ENCODE measurements around the gene LCOR. TPM values are rescaled to one million over a fixed set of nuclear protein-coding genes. Genes with fewer than 3 reads are reported as not detected.

Gene LCOR
- total RNA-seq, 4 donors from 2014 or later = 7.7 to 2,027 (median 132) TPM

- Histone ChIP-seq H3K4me3 (no peak overlapping the region), H3K27me3 (no peaks in the 10 kb centered on the region), H3K36me3 (no peaks in the 10 kb centered on the region), H3K9me3 (no peaks in the 10 kb centered on the region), H3K27ac (no peak overlapping the region), H3K4me1 (no peaks in the 10 kb centered on the region)
- TF ChIP-seq POLR2A (IDR thresholded peaks at IDR 0.05) (no peak), CTCF (IDR thresholded peaks at IDR 0.05) (no peak)
- no peak for DNase-seq
- intact Hi-C loops (cut with DNase I; ENCODE audit: low total_unique reads) = loop anchor here (10.0 kb wide), 1 partner anchor 644 kb away; no protein-coding TSS in a partner anchor
Measured at GRCh38 chr10:97038688-97039087, 206.6 kb downstream of the LCOR start.

GRCh38 chr10:97039538-97040247 is 207.6 kb downstream of the LCOR start:
- H3K27ac ChIP-seq = no peak overlapping the region
- TF ChIP-seq CTCF (IDR thresholded peaks at IDR 0.05) (no peak), POLR2A (IDR thresholded peaks at IDR 0.05) (no peak)
- H3K27me3 ChIP-seq = no peaks in the 10 kb centered on the region
- H3K9me3 ChIP-seq = no peaks in the 10 kb centered on the region
- DNase-seq = no peak
- intact Hi-C loops (cut with DNase I; ENCODE audit: low total_unique reads) = loop anchor here (10.0 kb wide), 1 partner anchor 645 kb away; no protein-coding TSS in a partner anchor
- no peaks in the 10 kb centered on the region for H3K36me3 ChIP-seq
- H3K4me3 ChIP-seq = no peak overlapping the region
- no peaks in the 10 kb centered on the region for H3K4me1 ChIP-seq

GRCh38 chr10:97040248-97040584 is 208.1 kb downstream of the LCOR start:
- no peak overlapping the region for H3K27ac ChIP-seq
- no peak overlapping the region for H3K4me3 ChIP-seq
- H3K9me3 ChIP-seq = no peaks in the 10 kb centered on the region
- no peak for DNase-seq
- intact Hi-C loops (cut with DNase I; ENCODE audit: low total_unique reads) = no loop called here
- H3K4me1 ChIP-seq = no peaks in the 10 kb centered on the region
- H3K27me3 ChIP-seq = no peaks in the 10 kb centered on the region
- no peaks in the 10 kb centered on the region for H3K36me3 ChIP-seq
- TF ChIP-seq CTCF (IDR thresholded peaks at IDR 0.05) (no peak), POLR2A (IDR thresholded peaks at IDR 0.05) (no peak)

- DNase-seq = no peak
- intact Hi-C loops (cut with DNase I; ENCODE audit: low total_unique reads) = no loop called here
- H3K4me1 ChIP-seq = no peaks in the 10 kb centered on the region
- no peaks in the 10 kb centered on the region for H3K9me3 ChIP-seq
- no peak overlapping the region for H3K27ac ChIP-seq
- H3K4me3 ChIP-seq = no peak overlapping the region
- no peaks in the 10 kb centered on the region for H3K36me3 ChIP-seq
- no peaks in the 10 kb centered on the region for H3K27me3 ChIP-seq
- TF ChIP-seq CTCF (IDR thresholded peaks at IDR 0.05) = no peak
- no peak for TF ChIP-seq POLR2A (IDR thresholded peaks at IDR 0.05)
Measured at GRCh38 chr10:97040706-97041105, 208.6 kb downstream of the LCOR start.

GRCh38 chr10:97042081-97042480 is 210.0 kb downstream of the LCOR start:
- intact Hi-C loops (cut with DNase I; ENCODE audit: low total_unique reads) = no loop called here
- no peaks in the 10 kb centered on the region for H3K27me3 ChIP-seq
- no peak overlapping the region for H3K27ac ChIP-seq
- no peaks in the 10 kb centered on the region for H3K36me3 ChIP-seq
- TF ChIP-seq CTCF (IDR thresholded peaks at IDR 0.05) (no peak), POLR2A (IDR thresholded peaks at IDR 0.05) (no peak)
- DNase-seq = no peak
- no peak overlapping the region for H3K4me3 ChIP-seq
- H3K4me1 ChIP-seq = no peaks in the 10 kb centered on the region
- no peaks in the 10 kb centered on the region for H3K9me3 ChIP-seq
